Measurements from ENCODE around the gene UBTFL1.

GRCh38 chr11:90100431-90100830 lies 14.7 kb downstream of the UBTFL1 start:
- TF ChIP-seq, protein P1, sequence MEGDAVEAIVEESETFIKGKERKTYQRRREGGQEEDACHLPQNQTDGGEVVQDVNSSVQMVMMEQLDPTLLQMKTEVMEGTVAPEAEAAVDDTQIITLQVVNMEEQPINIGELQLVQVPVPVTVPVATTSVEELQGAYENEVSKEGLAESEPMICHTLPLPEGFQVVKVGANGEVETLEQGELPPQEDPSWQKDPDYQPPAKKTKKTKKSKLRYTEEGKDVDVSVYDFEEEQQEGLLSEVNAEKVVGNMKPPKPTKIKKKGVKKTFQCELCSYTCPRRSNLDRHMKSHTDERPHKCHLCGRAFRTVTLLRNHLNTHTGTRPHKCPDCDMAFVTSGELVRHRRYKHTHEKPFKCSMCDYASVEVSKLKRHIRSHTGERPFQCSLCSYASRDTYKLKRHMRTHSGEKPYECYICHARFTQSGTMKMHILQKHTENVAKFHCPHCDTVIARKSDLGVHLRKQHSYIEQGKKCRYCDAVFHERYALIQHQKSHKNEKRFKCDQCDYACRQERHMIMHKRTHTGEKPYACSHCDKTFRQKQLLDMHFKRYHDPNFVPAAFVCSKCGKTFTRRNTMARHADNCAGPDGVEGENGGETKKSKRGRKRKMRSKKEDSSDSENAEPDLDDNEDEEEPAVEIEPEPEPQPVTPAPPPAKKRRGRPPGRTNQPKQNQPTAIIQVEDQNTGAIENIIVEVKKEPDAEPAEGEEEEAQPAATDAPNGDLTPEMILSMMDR (IDR thresholded peaks at IDR 0.05) = no peak
- TF ChIP-seq POLR2A (IDR thresholded peaks at IDR 0.05) = no peak

Data from thyroid gland (tissue), 4 donors.